SKM-1 (cell line): ENCODE data around the gene NKX2-2.

Experiments
- DNase-seq: peaks from one replicate; lab custom pipeline; 2025; ENCODE audit not compliant: unreplicated experiment; lab: John Stamatoyannopoulos, UW

Gene NKX2-2

DNA sequence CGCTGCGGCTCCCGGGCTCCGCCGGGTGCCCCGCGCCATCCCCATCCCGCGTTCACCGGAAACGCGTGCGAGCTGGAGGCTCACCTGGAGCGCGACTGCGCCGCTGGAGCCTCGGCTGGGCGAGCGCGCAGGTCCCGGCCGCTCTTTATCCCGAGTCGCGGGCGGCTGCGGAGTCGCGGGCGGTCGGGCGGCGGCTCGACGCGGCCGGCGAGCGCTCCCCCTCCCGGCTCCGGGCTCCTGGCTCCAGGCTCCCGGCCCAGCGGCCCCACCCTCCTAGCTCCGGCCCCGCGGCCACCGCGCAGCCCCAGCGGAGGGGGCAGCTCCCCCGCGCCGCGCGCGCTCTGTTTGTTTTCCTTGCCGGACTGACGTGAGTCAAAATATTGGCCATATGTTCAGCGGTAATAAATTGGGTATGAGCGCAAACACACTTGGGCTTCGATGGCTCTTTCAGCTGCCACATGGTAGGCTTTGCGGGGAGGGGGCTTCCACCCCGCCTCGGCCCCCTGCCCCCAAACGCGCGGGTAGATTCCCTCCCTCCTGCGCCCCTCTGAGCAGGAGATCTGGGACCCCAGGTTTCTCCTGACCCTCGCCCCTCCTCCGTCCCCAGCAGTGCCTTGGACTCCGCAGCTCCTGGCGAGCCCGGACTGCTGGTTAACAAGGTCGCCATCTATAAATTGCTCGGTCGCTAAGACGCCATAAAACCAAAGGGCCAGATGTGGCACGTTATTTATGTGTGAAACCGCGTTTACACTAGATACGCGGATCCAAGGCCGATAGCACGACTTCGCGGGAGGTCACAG lies 8.8 kb upstream of the NKX2-2 start:
- no peak for DNase-seq

DNA sequence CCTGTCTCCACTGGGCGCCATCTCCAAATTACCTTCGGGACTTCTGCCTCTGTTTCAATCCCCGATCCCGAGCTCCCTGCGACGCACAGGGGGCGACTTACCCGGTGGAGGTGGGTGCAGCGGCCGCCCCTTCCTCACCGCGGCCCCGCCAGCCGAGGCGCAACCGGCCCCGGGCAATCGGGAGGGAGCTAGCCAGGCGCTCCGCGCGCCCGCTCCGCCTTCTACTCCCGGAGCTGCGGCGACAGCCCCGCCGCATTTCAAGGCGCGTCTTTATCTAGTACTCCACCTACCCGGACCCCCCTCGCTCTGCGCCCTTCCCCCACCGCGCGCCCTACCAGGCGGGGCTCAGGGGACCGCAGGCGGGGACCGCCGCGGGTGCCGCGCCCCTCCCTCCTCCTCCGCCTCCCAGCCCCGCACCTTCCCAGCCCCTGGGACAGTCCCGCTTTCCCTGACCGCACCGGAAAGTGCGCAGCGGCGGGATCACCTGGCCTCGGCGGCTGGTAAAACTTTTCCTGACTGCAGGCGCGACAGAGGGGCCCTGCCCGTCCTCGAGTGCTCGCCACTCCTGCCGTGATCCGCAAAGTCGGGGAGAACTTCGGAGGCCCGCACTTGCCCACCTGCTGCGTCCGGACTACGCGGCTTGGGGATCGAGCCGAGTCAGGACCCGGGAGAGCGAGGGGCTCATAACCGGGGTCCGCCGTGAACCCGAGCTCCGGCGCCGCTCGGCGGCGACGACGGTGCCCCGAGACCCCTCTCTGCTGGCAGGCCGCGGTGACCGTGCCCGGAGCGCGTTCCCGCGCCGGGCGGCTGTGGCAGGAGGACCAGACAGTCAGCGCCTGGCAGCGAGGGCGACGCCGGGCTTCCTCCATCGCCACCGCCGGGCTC lies 8.0 kb upstream of the NKX2-2 start:
- no peak for DNase-seq

DNA sequence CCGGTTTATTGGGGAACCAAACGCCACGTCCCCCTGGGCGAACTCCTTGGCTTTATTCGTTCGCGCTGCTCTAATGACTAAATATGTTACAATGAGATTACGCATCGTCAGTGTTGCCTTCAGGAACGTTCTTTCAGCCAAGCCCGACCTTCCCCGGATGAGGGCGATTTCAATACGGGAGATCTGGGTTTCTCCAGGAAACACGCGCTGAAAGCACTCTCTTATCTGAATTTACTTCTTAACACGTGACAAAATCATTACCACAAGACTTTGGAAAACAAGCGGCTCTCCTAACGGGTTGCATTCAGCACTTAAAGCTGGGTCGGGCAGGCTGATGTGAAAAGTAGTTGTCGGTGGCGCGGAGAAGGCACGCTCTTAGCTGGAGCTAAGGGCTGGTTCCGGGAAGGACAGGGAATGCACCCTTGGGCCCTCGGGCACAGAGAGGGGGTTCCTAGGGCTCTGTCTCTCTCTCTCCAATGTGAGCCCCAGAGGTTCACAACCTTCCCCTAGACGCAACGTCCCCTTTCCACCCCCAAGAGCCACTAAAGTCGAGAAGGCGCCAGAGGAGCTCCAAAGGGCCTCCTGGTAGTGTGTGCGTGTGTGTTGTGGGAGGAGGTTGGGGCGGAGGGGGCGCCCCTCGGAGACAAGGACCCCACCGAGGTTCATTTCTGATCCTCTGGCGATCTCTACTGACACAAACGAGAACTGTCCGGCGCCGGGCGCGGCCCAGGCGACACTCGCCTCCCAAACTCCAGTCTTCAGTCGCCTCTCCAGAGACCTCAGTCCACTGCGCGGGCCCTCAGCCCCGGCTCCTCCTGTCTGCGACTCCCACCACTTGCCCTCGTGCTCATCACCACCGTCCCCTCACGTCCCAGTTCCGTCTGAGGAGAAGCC lies 7.1 kb upstream of the NKX2-2 start:
- DNase-seq, result no peak

DNA sequence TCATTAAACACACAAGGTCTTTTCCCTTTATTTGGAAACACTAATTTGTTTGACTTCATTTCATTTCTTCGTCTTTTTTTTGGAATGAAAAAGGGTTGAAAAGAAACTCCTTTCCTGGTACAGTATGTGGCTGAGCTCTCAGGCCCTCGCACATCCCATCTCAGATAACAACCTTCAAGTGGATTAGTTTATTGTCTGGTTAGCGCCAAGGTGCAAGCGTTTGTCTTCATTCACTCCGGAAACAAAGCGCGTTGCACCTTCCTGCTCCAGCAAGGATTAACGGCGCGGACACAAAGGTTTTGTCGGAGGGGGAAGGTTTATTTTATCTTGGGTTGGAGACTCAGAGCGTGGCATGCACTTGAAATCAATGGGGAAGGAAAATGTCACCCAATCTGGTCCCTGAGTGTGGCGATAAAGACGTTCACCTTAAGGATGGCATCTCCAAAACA lies 5.3 kb upstream of the NKX2-2 start:
- no peak for DNase-seq

DNA sequence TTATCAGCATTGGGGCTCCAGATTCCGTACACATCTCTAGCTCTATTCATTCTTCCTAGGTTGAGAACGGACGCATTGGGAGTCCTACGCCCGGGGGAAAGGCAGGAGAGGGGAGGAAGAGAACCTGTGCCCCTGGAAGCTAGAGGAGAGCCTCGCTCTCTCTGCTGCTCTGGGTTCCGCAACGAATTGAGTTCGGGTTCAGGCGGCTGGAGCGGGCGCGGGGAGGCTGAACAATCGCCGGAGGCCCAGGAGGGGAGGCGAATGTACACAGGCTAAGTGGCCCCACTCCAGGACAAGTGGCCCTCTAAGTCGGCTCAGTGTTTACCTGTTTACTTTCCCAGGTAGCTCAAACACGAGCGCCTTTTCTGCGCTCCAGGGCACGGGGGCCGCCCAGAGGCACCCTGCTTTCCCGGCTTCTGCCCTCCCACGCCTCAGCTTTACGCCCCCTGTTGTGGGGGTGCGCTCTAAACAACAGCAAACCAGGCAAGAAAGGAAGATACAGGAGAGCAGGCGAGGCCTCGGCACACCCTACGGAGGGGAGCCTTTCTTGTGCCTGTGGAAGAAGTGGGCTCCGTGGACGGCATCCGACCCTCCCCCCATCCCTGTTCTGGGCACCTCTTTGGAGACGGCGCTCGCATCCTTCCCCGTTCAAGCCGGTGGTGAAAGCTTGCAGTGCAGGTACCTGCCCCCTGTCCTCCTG lies 4.6 kb upstream of the NKX2-2 start:
- no peak for DNase-seq

DNA sequence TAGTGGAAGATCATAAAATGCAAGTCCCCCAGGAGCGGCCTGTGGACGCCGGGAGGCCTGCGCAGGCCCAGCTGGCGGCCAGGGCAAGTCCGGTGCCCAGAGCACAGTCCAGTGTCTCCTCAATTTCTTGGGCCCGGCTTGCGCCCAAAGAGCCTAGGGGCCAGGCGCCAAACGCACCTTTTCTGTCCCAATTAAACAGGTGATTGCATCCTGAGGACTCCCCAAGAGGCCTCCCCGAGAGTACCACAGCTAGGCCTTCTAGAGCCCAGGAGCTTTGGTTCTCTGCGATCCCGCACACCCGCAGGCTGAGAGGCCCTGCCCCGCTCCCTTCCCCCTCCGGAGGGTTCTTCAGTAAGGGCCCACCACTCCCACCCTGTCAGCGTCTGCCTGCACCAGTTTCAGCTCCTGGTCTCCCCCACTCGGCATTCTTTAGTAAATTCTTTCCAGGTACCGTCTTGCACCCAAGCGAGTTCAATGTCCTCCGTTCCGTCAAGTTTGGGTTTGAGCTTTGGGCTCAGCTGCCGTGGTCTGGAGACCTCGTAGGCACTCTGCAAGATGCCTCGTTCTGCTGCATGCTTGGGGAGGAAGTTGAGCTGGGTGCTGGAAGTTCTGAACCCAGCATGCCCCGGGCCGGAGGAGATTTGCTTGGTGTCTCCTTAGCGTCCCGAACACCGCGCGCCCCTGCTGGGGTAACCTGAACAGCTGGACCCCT lies 3.9 kb upstream of the NKX2-2 start:
- no peak for DNase-seq

DNA sequence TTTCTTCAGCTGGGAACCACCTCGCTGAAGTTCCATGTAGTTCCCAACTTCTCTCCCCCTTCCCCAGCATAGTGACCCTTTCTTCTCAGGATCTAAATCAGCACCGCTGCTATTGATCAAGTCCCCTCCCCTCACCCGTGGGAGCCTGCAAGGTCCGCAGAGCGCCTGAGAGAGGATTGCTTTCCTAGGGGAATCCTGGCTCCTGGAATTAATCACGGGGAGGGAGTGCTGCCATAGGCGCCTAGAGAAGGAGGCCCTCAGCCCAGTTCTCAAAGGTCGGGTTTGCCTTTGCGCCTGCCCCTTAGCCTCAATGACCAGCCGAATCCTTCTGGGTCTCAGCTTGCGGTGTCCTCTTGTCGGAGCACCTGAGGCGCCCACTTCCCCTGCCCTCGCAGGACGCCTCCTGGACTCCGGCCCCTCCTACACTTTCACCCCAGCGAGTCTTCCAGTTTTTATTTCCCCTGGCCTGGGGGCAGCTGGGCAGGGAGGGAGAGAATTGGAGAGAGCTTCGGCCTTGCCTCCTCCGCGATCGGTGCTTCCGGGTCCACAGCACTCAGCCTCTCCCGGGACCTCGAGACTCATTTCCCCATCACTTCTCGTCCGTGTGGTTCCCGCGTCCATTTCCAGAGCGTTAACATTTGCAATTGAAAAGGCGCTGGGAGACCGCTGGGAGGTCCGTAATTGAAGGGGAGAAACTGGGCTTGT lies 3.1 kb upstream of the NKX2-2 start:
- DNase-seq, result no peak

DNA sequence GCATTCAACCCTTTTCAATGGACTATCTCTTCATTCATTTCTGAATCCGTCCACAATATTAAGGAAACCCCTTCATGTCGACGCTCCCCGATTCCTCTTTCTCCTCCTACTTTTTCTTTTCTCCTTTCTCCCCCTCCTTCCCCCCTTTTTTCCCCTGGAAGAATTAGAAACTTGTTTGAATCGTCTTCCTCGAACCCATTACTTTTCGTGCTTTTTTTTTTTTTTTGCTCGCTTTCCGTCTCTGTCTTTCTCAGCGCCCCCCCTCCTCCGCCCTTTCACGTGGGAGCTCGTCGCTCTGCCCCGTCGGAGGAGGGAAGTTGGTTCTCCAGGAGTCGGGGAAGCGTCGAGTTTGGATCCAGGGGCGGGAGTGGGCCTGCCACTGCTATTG lies 2.3 kb upstream of the NKX2-2 start:
- DNase-seq, result no peak

DNA sequence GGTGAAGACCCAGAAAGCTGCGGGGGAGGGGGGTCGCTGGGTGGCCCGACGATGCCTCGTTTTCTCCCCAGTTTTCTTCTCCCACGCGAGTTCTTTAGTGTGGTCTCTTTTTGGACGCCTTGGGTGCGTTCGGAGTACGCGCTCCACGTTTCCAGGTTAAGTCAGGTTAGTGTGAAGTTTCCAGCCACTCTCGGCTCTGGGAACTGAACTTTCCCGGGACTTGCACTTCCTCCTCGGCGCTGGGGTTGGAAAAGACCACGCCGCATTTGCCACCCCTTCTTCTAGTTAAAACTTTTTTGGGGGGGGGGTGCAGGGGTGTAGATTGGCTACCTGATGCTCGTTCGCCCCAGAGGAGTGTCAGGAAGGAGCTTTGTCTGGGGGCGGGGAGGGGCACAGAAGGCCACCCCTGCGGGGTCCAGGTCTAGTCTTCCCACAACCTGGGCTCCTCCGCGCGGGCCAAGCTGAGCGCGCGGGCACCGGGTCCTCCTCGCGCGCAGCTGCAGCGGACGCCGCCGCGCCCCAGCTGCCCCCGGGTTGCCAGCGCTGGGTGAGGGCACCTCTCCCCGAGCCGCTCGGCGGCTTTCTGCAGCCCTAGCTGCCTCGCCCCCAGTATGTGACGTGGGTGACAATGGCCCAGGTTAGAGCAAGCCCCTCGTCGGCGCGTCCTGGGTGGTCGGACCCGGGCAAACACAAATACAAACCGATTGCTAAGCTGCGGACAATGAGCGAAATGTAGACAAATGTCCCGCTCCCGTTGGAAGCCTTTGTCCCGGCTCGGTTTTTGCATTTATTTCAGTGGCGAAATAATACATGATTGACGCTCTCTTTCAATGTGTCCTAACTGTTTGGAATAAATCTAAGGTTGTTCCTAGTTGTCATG lies 1.7 kb upstream of the NKX2-2 start:
- no peak for DNase-seq

DNA sequence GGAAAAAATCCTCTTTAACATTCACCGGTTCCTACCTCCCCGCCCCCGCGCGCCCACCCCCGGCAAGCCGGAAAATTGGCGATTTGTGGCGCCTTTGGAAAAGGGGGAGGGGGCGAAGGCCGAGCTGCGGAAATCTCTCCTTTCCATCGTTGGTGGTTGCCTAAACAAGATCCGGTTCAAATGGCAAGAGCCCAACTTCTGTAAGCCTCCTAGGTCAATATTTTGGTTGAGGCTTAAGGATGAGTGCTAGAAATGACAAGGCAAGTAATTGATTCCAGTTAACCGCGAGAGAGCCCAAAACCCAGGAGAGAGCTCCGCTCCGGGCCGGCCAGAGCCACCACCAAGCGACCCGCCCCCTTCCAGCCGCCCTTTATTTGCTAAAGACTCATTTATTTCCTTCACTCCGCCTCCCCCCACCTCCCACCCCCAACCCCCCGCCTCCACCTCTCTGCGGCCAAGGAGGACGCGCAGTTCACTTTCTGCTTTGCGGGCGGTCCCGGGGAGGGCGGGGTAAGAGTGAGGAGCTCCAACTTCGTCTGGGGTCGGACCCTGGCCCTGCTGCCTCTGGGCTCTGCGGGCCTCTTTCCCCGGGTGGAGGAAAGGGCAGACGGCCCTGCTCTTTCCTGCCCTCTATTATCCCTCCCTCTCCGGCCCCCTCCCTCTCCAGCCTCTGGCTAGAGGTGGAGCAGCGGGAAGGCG lies 838 bp upstream of the NKX2-2 start:
- no peak for DNase-seq

DNA sequence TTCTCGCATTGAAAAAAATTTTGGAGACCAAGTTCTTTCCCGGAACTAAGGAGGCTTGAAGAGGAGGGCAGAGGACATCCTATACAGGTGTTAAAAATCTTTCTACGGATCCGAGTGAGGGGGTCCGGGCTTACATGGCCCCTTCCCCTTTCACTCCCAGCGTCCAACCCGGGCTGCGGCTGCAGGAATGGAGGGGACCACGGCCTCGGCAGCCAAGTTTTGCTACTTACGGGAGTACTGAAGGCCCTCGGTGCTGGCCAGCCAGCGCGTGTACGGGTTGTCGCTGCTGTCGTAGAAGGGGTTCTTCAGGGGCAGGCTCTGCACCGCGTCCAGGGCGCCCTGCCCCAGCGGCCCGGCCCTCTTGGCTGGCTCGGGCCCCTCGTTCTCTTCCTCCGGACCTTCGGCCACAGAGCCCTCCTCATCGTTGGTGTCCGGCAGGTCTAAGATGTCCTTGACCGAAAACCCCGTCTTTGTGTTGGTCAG lies 642 bp downstream of the NKX2-2 start:
- no peak for DNase-seq

DNA sequence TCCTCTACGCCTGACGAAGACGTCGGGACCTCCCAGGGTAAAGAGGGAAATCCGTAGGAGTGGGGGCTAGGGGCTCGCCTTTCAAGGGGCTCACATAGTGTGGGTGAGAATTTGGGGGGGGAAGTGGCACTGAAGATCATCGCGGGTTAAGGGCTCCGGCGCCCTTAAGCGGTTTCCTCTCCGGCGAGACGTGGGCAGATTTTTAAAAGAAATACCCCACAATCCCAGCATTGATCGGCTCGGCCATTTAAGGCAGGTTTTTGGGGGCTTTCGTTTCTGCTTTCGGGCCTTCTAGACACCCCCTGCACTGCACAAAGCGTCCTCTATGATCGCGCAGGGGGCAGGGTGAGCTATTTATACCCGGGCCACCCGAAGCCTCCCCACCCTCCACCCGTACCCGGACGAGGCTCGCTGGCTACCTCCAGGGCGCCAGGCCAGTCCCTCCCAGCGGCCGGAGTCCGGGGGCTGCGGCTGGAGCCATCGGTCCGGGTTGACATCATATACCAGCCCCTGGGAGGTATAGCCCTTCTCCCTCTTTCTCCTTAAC lies 1.2 kb downstream of the NKX2-2 start:
- no peak for DNase-seq

DNA sequence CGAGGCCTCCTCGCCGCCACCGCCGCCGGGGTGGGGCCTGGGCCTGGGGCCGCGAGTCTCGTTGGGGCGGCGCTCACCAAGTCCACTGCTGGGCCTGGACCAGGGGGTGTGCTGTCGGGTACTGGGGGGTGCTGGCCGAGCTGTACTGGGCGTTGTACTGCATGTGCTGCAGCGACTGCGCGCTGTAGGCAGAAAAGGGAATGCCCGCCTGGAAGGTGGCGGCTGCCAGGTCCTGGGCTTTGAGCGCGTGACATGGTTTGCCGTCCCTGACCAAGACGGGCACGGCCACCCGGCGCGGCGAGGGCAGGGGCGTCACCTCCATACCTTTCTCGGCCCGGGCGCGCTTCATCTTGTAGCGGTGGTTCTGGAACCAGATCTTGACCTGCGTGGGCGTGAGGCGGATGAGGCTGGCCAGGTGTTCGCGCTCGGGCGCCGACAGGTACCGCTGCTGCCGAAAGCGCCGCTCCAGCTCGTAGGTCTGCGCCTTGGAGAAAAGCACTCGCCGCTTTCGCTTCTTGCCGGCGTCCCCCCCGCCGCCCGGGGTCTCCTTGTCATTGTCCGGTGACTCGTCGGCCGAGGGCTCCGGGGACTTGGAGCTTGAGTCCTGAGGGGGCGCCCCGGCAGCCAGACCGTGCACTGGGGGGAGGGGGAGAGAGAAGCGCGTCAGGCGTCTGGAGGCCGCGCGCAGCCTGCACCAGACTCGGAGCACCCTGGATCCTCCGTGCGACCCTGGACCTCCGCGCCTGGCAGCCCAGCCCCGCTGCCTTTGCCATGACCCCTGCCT lies 1.8 kb downstream of the NKX2-2 start:
- DNase-seq, result no peak

DNA sequence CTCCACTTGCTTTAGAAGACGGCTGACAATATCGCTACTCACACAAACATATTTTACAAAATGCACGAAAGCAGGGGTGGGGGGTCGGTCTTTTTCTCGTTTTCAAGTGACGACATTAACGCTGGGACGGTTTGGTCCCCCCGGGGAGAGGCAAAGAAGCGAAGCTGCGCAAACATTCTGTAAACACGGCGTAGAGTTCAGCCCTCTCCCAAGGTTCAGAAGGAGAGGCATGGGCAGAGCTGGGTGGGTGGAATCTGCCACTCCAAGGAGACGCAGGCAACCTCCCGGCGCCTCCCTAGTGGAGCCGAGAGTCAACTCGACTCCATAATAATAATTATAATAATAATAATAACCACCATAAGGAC lies 2.4 kb downstream of the NKX2-2 start:
- DNase-seq, result no peak

DNA sequence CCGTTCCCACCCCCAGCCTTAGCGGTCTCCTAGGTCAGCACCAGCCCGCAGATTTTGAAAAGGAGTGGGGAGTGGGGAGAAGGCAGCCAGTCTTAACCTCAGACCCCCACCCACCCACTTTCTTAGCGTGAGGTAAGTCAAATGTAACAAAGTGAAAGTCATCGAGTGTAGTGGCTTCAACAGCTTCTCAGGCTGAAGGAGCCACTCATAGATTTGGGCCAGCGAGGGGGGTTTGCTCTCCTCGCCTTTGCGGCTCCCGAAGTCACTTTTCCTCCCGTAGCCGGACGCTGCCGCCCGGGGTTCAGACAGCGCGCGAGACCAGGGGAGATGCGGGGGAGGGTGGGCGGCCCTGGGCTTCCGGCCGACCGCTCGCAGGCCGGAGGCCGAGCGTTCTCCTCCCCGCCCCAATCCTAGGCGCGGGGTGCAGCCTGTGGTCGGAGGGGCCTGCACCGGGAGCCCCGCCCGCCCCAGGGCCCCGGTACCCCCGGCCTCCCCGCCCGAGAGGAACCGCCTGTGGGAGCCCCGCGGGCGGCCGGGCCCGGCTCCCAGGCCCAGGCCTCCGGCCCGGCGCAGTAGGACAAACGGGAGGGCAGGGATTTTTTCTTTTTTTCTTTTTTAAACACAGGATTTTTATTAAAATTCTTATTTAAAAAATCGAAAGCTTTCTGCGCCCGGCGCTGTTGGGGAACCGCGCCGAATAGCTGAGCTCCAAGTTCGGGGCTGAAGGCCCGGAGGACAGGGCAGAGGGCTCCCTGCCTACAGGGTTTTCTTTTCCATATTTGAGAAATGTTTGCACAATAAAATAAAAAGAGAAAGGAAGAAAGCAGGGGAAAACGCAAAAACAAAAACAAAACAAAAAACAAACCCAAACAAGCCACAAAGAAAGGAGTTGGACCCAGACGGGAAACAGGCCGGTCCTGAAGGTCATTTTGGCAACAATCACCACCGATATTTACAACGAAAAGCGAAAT lies 3.2 kb downstream of the NKX2-2 start:
- DNase-seq, result no peak
